ENCODE measurements around the gene ONECUT1.

ONECUT1 gene

GRCh38 chr15:52733088-52733487, 57.0 kb downstream of the ONECUT1 start:
- Histone ChIP-seq H3K9ac (ENCODE audit: low read length) (no peak overlapping the region), H3K27ac (ENCODE audit: low read depth, low read length) (no peak overlapping the region), H3K4me3 (ENCODE audit: low read length) (no peak overlapping the region), H3K27me3 (ENCODE audit: control insufficient read depth, insufficient read depth, low read length) (no peaks in the 10 kb centered on the region), H3K36me3 (ENCODE audit: control insufficient read depth, insufficient read depth, low read length) (no peaks in the 10 kb centered on the region), H3K4me1 (ENCODE audit: control insufficient read depth, insufficient read depth, low read length) (no peaks in the 10 kb centered on the region)

GRCh38 chr15:52732551-52732950, 57.6 kb downstream of the ONECUT1 start:
- H3K27ac ChIP-seq (ENCODE audit: low read depth, low read length), result no peak overlapping the region
- H3K4me1 ChIP-seq (ENCODE audit: control insufficient read depth, insufficient read depth, low read length), result no peaks in the 10 kb centered on the region
- H3K4me3 ChIP-seq (ENCODE audit: low read length), result no peak overlapping the region
- no peaks in the 10 kb centered on the region for H3K27me3 ChIP-seq (ENCODE audit: control insufficient read depth, insufficient read depth, low read length)
- no peak overlapping the region for H3K9ac ChIP-seq (ENCODE audit: low read length)
- no peaks in the 10 kb centered on the region for H3K36me3 ChIP-seq (ENCODE audit: control insufficient read depth, insufficient read depth, low read length)

- Histone ChIP-seq H3K4me1 (ENCODE audit: control insufficient read depth, insufficient read depth, low read length) (no peaks in the 10 kb centered on the region), H3K27me3 (ENCODE audit: control insufficient read depth, insufficient read depth, low read length) (no peaks in the 10 kb centered on the region), H3K27ac (ENCODE audit: low read depth, low read length) (no peak overlapping the region), H3K9ac (ENCODE audit: low read length) (no peak overlapping the region), H3K36me3 (ENCODE audit: control insufficient read depth, insufficient read depth, low read length) (no peaks in the 10 kb centered on the region), H3K4me3 (ENCODE audit: low read length) (no peak overlapping the region)
Measured at GRCh38 chr15:52731732-52732470, 58.2 kb downstream of the ONECUT1 start.

- H3K36me3 ChIP-seq (ENCODE audit: control insufficient read depth, insufficient read depth, low read length), result no peaks in the 10 kb centered on the region
- no peaks in the 10 kb centered on the region for H3K4me1 ChIP-seq (ENCODE audit: control insufficient read depth, insufficient read depth, low read length)
- H3K27me3 ChIP-seq (ENCODE audit: control insufficient read depth, insufficient read depth, low read length), result no peaks in the 10 kb centered on the region
- H3K27ac ChIP-seq (ENCODE audit: low read depth, low read length), result no peak overlapping the region
- no peak overlapping the region for H3K4me3 ChIP-seq (ENCODE audit: low read length)
- no peak overlapping the region for H3K9ac ChIP-seq (ENCODE audit: low read length)
Measured at GRCh38 chr15:52731004-52731403, 59.1 kb downstream of the ONECUT1 start.

- Histone ChIP-seq H3K27me3 (ENCODE audit: control insufficient read depth, insufficient read depth, low read length) (no peaks in the 10 kb centered on the region), H3K4me3 (ENCODE audit: low read length) (no peak overlapping the region), H3K27ac (ENCODE audit: low read depth, low read length) (no peak overlapping the region), H3K36me3 (ENCODE audit: control insufficient read depth, insufficient read depth, low read length) (no peaks in the 10 kb centered on the region), H3K4me1 (ENCODE audit: control insufficient read depth, insufficient read depth, low read length) (no peaks in the 10 kb centered on the region), H3K9ac (ENCODE audit: low read length) (no peak overlapping the region)
Measured at GRCh38 chr15:52730594-52730993, 59.5 kb downstream of the ONECUT1 start.

- no peak overlapping the region for H3K4me3 ChIP-seq (ENCODE audit: low read length)
- H3K27ac ChIP-seq (ENCODE audit: low read depth, low read length), result no peak overlapping the region
- no peaks in the 10 kb centered on the region for H3K4me1 ChIP-seq (ENCODE audit: control insufficient read depth, insufficient read depth, low read length)
- H3K27me3 ChIP-seq (ENCODE audit: control insufficient read depth, insufficient read depth, low read length), result no peaks in the 10 kb centered on the region
- H3K9ac ChIP-seq (ENCODE audit: low read length), result no peak overlapping the region
- H3K36me3 ChIP-seq (ENCODE audit: control insufficient read depth, insufficient read depth, low read length), result no peaks in the 10 kb centered on the region
Measured at GRCh38 chr15:52730173-52730572, 60.0 kb downstream of the ONECUT1 start.

- no peak overlapping the region for H3K9ac ChIP-seq (ENCODE audit: low read length)
- no peaks in the 10 kb centered on the region for H3K27me3 ChIP-seq (ENCODE audit: control insufficient read depth, insufficient read depth, low read length)
- no peaks in the 10 kb centered on the region for H3K36me3 ChIP-seq (ENCODE audit: control insufficient read depth, insufficient read depth, low read length)
- no peak overlapping the region for H3K4me3 ChIP-seq (ENCODE audit: low read length)
- H3K27ac ChIP-seq (ENCODE audit: low read depth, low read length), result no peak overlapping the region
- no peaks in the 10 kb centered on the region for H3K4me1 ChIP-seq (ENCODE audit: control insufficient read depth, insufficient read depth, low read length)
Measured at GRCh38 chr15:52728899-52729298, 61.2 kb downstream of the ONECUT1 start.

GRCh38 chr15:52727815-52728214, 62.3 kb downstream of the ONECUT1 start:
- no peaks in the 10 kb centered on the region for H3K27me3 ChIP-seq (ENCODE audit: control insufficient read depth, insufficient read depth, low read length)
- no peaks in the 10 kb centered on the region for H3K4me1 ChIP-seq (ENCODE audit: control insufficient read depth, insufficient read depth, low read length)
- no peaks in the 10 kb centered on the region for H3K36me3 ChIP-seq (ENCODE audit: control insufficient read depth, insufficient read depth, low read length)
- no peak overlapping the region for H3K27ac ChIP-seq (ENCODE audit: low read depth, low read length)
- no peak overlapping the region for H3K9ac ChIP-seq (ENCODE audit: low read length)
- H3K4me3 ChIP-seq (ENCODE audit: low read length), result no peak overlapping the region

- no peaks in the 10 kb centered on the region for H3K27me3 ChIP-seq (ENCODE audit: control insufficient read depth, insufficient read depth, low read length)
Measured at GRCh38 chr15:52726195-52726594, 63.9 kb downstream of the ONECUT1 start.

GRCh38 chr15:52718551-52718950, 71.6 kb downstream of the ONECUT1 start:
- Histone ChIP-seq H3K4me3 (ENCODE audit: low read length) (no peak overlapping the region), H3K4me1 (ENCODE audit: control insufficient read depth, insufficient read depth, low read length) (no peaks in the 10 kb centered on the region), H3K27me3 (ENCODE audit: control insufficient read depth, insufficient read depth, low read length) (no peaks in the 10 kb centered on the region), H3K27ac (ENCODE audit: low read depth, low read length) (no peak overlapping the region), H3K9ac (ENCODE audit: low read length) (no peak overlapping the region), H3K36me3 (ENCODE audit: control insufficient read depth, insufficient read depth, low read length) (no peaks in the 10 kb centered on the region)

More at GRCh38 chr15:52726195-52726594, 63.9 kb downstream of the ONECUT1 start:
- Histone ChIP-seq H3K9ac (ENCODE audit: low read length) (no peak overlapping the region), H3K27ac (ENCODE audit: low read depth, low read length) (no peak overlapping the region), H3K4me1 (ENCODE audit: control insufficient read depth, insufficient read depth, low read length) (no peaks in the 10 kb centered on the region), H3K36me3 (ENCODE audit: control insufficient read depth, insufficient read depth, low read length) (no peaks in the 10 kb centered on the region), H3K4me3 (ENCODE audit: low read length) (no peak overlapping the region)

- H3K27ac ChIP-seq (ENCODE audit: low read depth, low read length), result no peak overlapping the region
- H3K27me3 ChIP-seq (ENCODE audit: control insufficient read depth, insufficient read depth, low read length), result no peaks in the 10 kb centered on the region
- H3K9ac ChIP-seq (ENCODE audit: low read length), result no peak overlapping the region
- no peaks in the 10 kb centered on the region for H3K4me1 ChIP-seq (ENCODE audit: control insufficient read depth, insufficient read depth, low read length)
- no peaks in the 10 kb centered on the region for H3K36me3 ChIP-seq (ENCODE audit: control insufficient read depth, insufficient read depth, low read length)
- H3K4me3 ChIP-seq (ENCODE audit: low read length), result no peak overlapping the region
Measured at GRCh38 chr15:52717924-52718323, 72.2 kb downstream of the ONECUT1 start.

- Histone ChIP-seq H3K4me1 (ENCODE audit: control insufficient read depth, insufficient read depth, low read length) (no peaks in the 10 kb centered on the region), H3K9ac (ENCODE audit: low read length) (no peak overlapping the region), H3K27ac (ENCODE audit: low read depth, low read length) (no peak overlapping the region), H3K36me3 (ENCODE audit: control insufficient read depth, insufficient read depth, low read length) (no peaks in the 10 kb centered on the region), H3K4me3 (ENCODE audit: low read length) (no peak overlapping the region), H3K27me3 (ENCODE audit: control insufficient read depth, insufficient read depth, low read length) (no peaks in the 10 kb centered on the region)
Measured at GRCh38 chr15:52717481-52717880, 72.7 kb downstream of the ONECUT1 start.

- no peak overlapping the region for H3K27ac ChIP-seq (ENCODE audit: low read depth, low read length)
- no peak overlapping the region for H3K9ac ChIP-seq (ENCODE audit: low read length)
- H3K4me1 ChIP-seq (ENCODE audit: control insufficient read depth, insufficient read depth, low read length), result no peaks in the 10 kb centered on the region
- no peaks in the 10 kb centered on the region for H3K27me3 ChIP-seq (ENCODE audit: control insufficient read depth, insufficient read depth, low read length)
- H3K36me3 ChIP-seq (ENCODE audit: control insufficient read depth, insufficient read depth, low read length), result no peaks in the 10 kb centered on the region
- H3K4me3 ChIP-seq (ENCODE audit: low read length), result no peak overlapping the region
Measured at GRCh38 chr15:52716536-52716935, 73.6 kb downstream of the ONECUT1 start.
